Hepatocyte (in vitro differentiated cells): ENCODE measurements around the gene GNAS. TPM values are rescaled to one million over a fixed set of nuclear protein-coding genes. Genes with fewer than 3 reads are reported as not detected.

Source experiments
- DNase-seq: peaks from one replicate; pipeline ENCODE4 v3.0.0-alpha.2; 2016; ENCODE audit warnings: low spot score
- H2AFZ ChIP-seq: fragments of 200-600 bp; sonication (generic); 2 replicates; pipeline ENCODE4 v1.6.0; 2016; ENCODE audit warnings: antibody characterized with exemption, mild to moderate bottlenecking
- H3K27ac ChIP-seq: fragments of 200-600 bp; sonication (generic); 2 replicates; pipeline ENCODE4 v1.5.1; 2016; ENCODE audit warnings: mild to moderate bottlenecking
- H3K27me3 ChIP-seq: fragments of 200-600 bp; sonication (generic); 2 replicates; pipeline ENCODE4 v1.6.1; 2016
- H3K36me3 ChIP-seq: fragments of 200-600 bp; sonication (generic); replicated peaks from 2 replicates; pipeline ENCODE4 v1.5.1; 2016; ENCODE audit warnings: low read depth; ENCODE audit not compliant: insufficient read depth
- H3K4me1 ChIP-seq: fragments of 200-600 bp; sonication (generic); 2 replicates; pipeline ENCODE4 v1.5.1; 2016; ENCODE audit warnings: mild to moderate bottlenecking, moderate library complexity; ENCODE audit not compliant: insufficient read depth
- H3K4me2 ChIP-seq: fragments of 200-600 bp; sonication (generic); 2 replicates; pipeline ENCODE4 v1.6.0; 2016
- H3K4me3 ChIP-seq: fragments of 200-600 bp; sonication (generic); 2 replicates; pipeline ENCODE4 v1.5.1; 2016; ENCODE audit warnings: mild to moderate bottlenecking
- H3K79me2 ChIP-seq: fragments of 200-600 bp; sonication (generic); 2 replicates; pipeline ENCODE4 v1.6.0; 2017; ENCODE audit warnings: mild to moderate bottlenecking
- H3K9me2 ChIP-seq: fragments of 200-600 bp; sonication (generic); replicated peaks from 2 replicates; pipeline ENCODE4 v1.6.0; 2017; ENCODE audit warnings: mild to moderate bottlenecking; ENCODE audit not compliant: insufficient read depth
- H3K9me3 ChIP-seq: fragments of 200-600 bp; sonication (generic); 2 replicates; pipeline ENCODE4 v1.5.1; 2016; ENCODE audit warnings: low read depth, mild to moderate bottlenecking
- H4K20me1 ChIP-seq: fragments of 200-600 bp; sonication (generic); 2 replicates; pipeline ENCODE4 v1.6.0; 2016; ENCODE audit warnings: mild to moderate bottlenecking; ENCODE audit not compliant: insufficient read depth, poor library complexity, severe bottlenecking
- CTCF ChIP-seq: fragments of 200-600 bp; sonication (generic); IDR thresholded peaks from 2 replicates; pipeline ENCODE4 v1.5.1; 2016; ENCODE audit warnings: antibody characterized with exemption, mild to moderate bottlenecking; ENCODE audit not compliant: poor library complexity
- EZH2 ChIP-seq: fragments of 200-600 bp; sonication (generic); IDR thresholded peaks from 2 replicates; pipeline ENCODE4 v1.6.1; 2016; ENCODE audit warnings: antibody characterized with exemption, mild to moderate bottlenecking, borderline replicate concordance
- EZH2phosphoT487 ChIP-seq: fragments of 200-600 bp; sonication (generic); IDR thresholded peaks from one replicate; pipeline ENCODE4 v1.6.1; 2018; ENCODE audit warnings: antibody characterized with exemption, mild to moderate bottlenecking, low read depth, moderate library complexity; ENCODE audit not compliant: unreplicated experiment, severe bottlenecking
- WGBS: methylation state at CpG from one replicate; pipeline ENCODE4 v1.1.6; 2016; ENCODE audit warnings: low lambda C conversion rate; ENCODE audit errors: missing lambda C conversion rate; 5-methylcytosine and 5-hydroxymethylcytosine counted together
- polyA plus RNA-seq: library from polyadenylated mRNA; unstranded; fragments of >200 nt; fragmentation: Nextera tagmentation; extraction: Ambion mirVana; gene quantifications from 2 replicates; pipeline ENCODE4 v1.2.1, GENCODE V29; 2016
- total RNA-seq: library from RNA; depleted of rRNA; stranded (reverse); fragments of >200 nt; gene quantifications from 2 replicates; pipeline ENCODE4 v1.2.3, GENCODE V29; 2014

GNAS gene
- total and polyA plus RNA-seq, 2 experiments from 2014 or later = 897 to 1,649 TPM

- H3K9me2 ChIP-seq = no peaks in the 10 kb centered on the region
- no peaks in the 10 kb centered on the region for H4K20me1 ChIP-seq
- H3K4me1 ChIP-seq = no peaks in the 10 kb centered on the region
- no peak overlapping the region for H3K27ac ChIP-seq
- no peaks in the 10 kb centered on the region for H3K36me3 ChIP-seq
- H3K4me3 ChIP-seq = no peak overlapping the region
- TF ChIP-seq CTCF (no peak), EZH2phosphoT487 (no peak), EZH2 (no peak)
- no peaks in the 10 kb centered on the region for H3K27me3 ChIP-seq
- H3K79me2 ChIP-seq = no peaks in the 10 kb centered on the region
- no peak overlapping the region for H2AFZ ChIP-seq
- 93% methylated on average over 10 of the region's 10 CpGs for WGBS
- DNase-seq = no peak
- no peak overlapping the region for H3K4me2 ChIP-seq
- H3K9me3 ChIP-seq = no peaks in the 10 kb centered on the region
These were observed 74.4 kb downstream of the GNAS start for GRCh38 chr20:58926802-58927489.

- Histone ChIP-seq H3K4me1 (no peaks in the 10 kb centered on the region), H3K27ac (no peak overlapping the region), H3K79me2 (no peaks in the 10 kb centered on the region), H3K27me3 (no peaks in the 10 kb centered on the region), H3K9me2 (no peaks in the 10 kb centered on the region), H3K36me3 (no peaks in the 10 kb centered on the region), H3K4me3 (no peak overlapping the region), H3K9me3 (no peaks in the 10 kb centered on the region), H4K20me1 (no peaks in the 10 kb centered on the region), H2AFZ (no peak overlapping the region), H3K4me2 (no peak overlapping the region)
- TF ChIP-seq EZH2 (no peak), CTCF (no peak), EZH2phosphoT487 (no peak)
- DNase-seq = no peak
- WGBS = 92% methylated on average over 7 of the region's 7 CpGs
These were observed 75.1 kb downstream of the GNAS start for GRCh38 chr20:58927490-58928061.

DNA sequence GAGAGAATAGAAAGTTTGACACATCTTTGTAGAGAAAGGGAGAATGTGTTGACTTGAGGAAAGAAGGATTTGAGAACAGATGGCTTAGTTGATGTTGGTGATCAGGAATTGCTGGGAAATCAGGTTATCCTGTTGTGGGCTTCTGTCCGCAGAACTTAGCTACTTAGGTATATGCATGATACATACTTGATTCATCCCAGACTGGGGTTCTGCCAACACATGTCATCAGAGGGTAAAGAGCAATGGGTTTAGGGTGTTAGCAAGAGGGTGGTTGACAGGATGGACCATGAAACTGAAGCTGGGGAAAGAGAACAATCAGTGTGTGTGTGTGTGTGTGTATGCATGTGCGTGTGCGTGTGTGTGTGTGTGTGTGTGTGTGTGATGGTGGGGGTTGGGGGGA, 78.0 kb downstream of the GNAS start:
- no peaks in the 10 kb centered on the region for H3K27me3 ChIP-seq
- H3K9me3 ChIP-seq = no peaks in the 10 kb centered on the region
- DNase-seq = no peak
- H3K4me2 ChIP-seq = no peak overlapping the region
- no peak overlapping the region for H3K4me3 ChIP-seq
- no peaks in the 10 kb centered on the region for H3K79me2 ChIP-seq
- TF ChIP-seq EZH2 (no peak), CTCF (no peak), EZH2phosphoT487 (no peak)
- H3K4me1 ChIP-seq = no peaks in the 10 kb centered on the region
- no peaks in the 10 kb centered on the region for H3K9me2 ChIP-seq
- no peaks in the 10 kb centered on the region for H3K36me3 ChIP-seq
- no peaks in the 10 kb centered on the region for H4K20me1 ChIP-seq
- 96% methylated on average over 3 of the region's 3 CpGs for WGBS
- H3K27ac ChIP-seq = no peak overlapping the region
- no peak overlapping the region for H2AFZ ChIP-seq
